Endothelial cell of umbilical vein (primary cell): ENCODE measurements around the gene ACER1. TPM values are rescaled to one million over a fixed set of nuclear protein-coding genes. Genes with fewer than 3 reads are reported as not detected.

Source experiments
- BruUV-seq: library from RNA; stranded (reverse); fragments of 400-500 nt; replicated peaks from 2 replicates; lab custom pipeline; 2021; lab: Mats Ljungman, UMichigan
- CTCF ChIA-PET: fragments of 300-600, 350-600 bp; sonication (Branson Sonifier 250); formaldehyde crosslinking; loops from one replicate; lab custom pipeline; 2021; ENCODE audit warnings: antibody characterized with exemption, inconsistent platforms; lab: Charles Lee
- POLR2A ChIA-PET: fragments of 300-600, 350-600 bp; sonication (Branson Sonifier 250); formaldehyde crosslinking; loops from one replicate; lab custom pipeline; 2021; ENCODE audit warnings: antibody characterized with exemption, inconsistent platforms; lab: Charles Lee
- DNase-seq: peaks from one replicate; pipeline ENCODE4 v3.0.0-alpha.2; 2011; ENCODE audit warnings: low read depth, low spot score
- FAIRE-seq: peaks from 2 replicates; lab custom pipeline; 2011; peaks lifted over from hg19 to GRCh38; lab: Jason Lieb, UNC
- H2AFZ ChIP-seq: 2 replicates; pipeline ENCODE4 v1.6.0; 2012; ENCODE audit warnings: low read depth, low read length, control low read depth, inconsistent platforms
- H3K27ac ChIP-seq: 2 replicates; pipeline ENCODE4 v1.5.1; 2011; ENCODE audit warnings: low read depth, mild to moderate bottlenecking, control low read depth, low read length, moderate library complexity; ENCODE audit not compliant: insufficient read depth
- H3K27me3 ChIP-seq, 2 experiments: 2 replicates each; pipeline versions ENCODE4 v1.6.0 to v1.6.1; 2011; ENCODE audit warnings: low read length in 2 of 2, mixed read lengths in 1 of 2; ENCODE audit not compliant: control insufficient read depth in 2 of 2, insufficient read depth in 2 of 2
- H3K36me3 ChIP-seq, 2 experiments: 2 replicates in 1 of 2; 3 replicates in 1 of 2; pipeline ENCODE4 v1.5.1; 2011; ENCODE audit warnings: low read length in 2 of 2, mild to moderate bottlenecking in 1 of 2, moderate library complexity in 1 of 2; ENCODE audit not compliant: control insufficient read depth in 2 of 2, insufficient read depth in 2 of 2; ENCODE audit errors: extremely low read depth in 1 of 2
- H3K4me1 ChIP-seq: 3 replicates; pipeline ENCODE4 v1.5.1; 2011; ENCODE audit warnings: mild to moderate bottlenecking, low read length; ENCODE audit not compliant: control insufficient read depth, insufficient read depth; ENCODE audit errors: extremely low read depth
- H3K4me2 ChIP-seq: 2 replicates; pipeline ENCODE4 v1.6.1; 2011; ENCODE audit warnings: low read length, control low read depth, mixed read lengths; ENCODE audit not compliant: insufficient read depth
- H3K4me3 ChIP-seq, 3 experiments: fragments of 200-600 bp in 1 of 3; sonication (generic), shearing (Covaris generic) in 1 of 3; replicated peaks in 1 of 3; 2 replicates each; pipeline ENCODE4 v1.5.1; 2011 to 2016; ENCODE audit warnings: control low read depth in 3 of 3, low read length in 3 of 3, mild to moderate bottlenecking in 2 of 3, inconsistent platforms in 1 of 3, low read depth in 1 of 3, moderate library complexity in 1 of 3; ENCODE audit not compliant: insufficient read depth in 1 of 3
- H3K79me2 ChIP-seq: 2 replicates; pipeline ENCODE4 v1.6.0; 2012; ENCODE audit warnings: low read length, inconsistent platforms; ENCODE audit not compliant: control insufficient read depth, insufficient read depth
- H3K9ac ChIP-seq: replicated peaks from 2 replicates; pipeline ENCODE3; 2011; ENCODE audit warnings: low read length, control low read depth; ENCODE audit not compliant: insufficient read depth; ENCODE audit errors: extremely low read depth
- H3K9me1 ChIP-seq: replicated peaks from 3 replicates; pipeline ENCODE4 v1.6.0; 2011; ENCODE audit warnings: mild to moderate bottlenecking, low read length; ENCODE audit not compliant: control insufficient read depth, insufficient read depth; ENCODE audit errors: extremely low read depth
- H3K9me3 ChIP-seq: replicated peaks from 2 replicates; pipeline ENCODE4 v1.5.1; 2012; ENCODE audit warnings: low read length, inconsistent platforms; ENCODE audit not compliant: control insufficient read depth, insufficient read depth
- H4K20me1 ChIP-seq: replicated peaks from 2 replicates; pipeline ENCODE3; 2011; ENCODE audit warnings: mild to moderate bottlenecking, low read length; ENCODE audit not compliant: control insufficient read depth, insufficient read depth; ENCODE audit errors: extremely low read depth
- CTCF ChIP-seq, 2 donors: IDR thresholded peaks; 1 replicate in 1 of 2; 2 replicates in 1 of 2; pipeline ENCODE4 v1.5.1; 2011; ENCODE audit warnings: low read length in 2 of 2, mild to moderate bottlenecking in 2 of 2, moderate library complexity in 2 of 2, control low read depth in 1 of 2, inconsistent platforms in 1 of 2, low read depth in 1 of 2; ENCODE audit not compliant: insufficient read depth in 1 of 2; ENCODE audit errors: extremely low read depth in 1 of 2
- EZH2 ChIP-seq: IDR thresholded peaks from 2 replicates; pipeline ENCODE4 v1.6.1; 2012; ENCODE audit warnings: borderline replicate concordance, low read depth, mild to moderate bottlenecking, moderate library complexity, low read length, inconsistent platforms; ENCODE audit not compliant: severe bottlenecking
- FOS ChIP-seq: IDR thresholded peaks from 2 replicates; pipeline ENCODE4 v1.6.1; 2011; ENCODE audit warnings: mild to moderate bottlenecking, low read length, moderate library complexity, borderline replicate concordance; ENCODE audit not compliant: insufficient read depth
- GATA2 ChIP-seq: IDR thresholded peaks from 2 replicates; pipeline ENCODE4 v1.7.0; 2011; ENCODE audit warnings: low read depth, mild to moderate bottlenecking, moderate library complexity, mixed read lengths, low read length; ENCODE audit not compliant: insufficient read length, insufficient read depth
- JUN ChIP-seq: IDR thresholded peaks from 2 replicates; pipeline ENCODE4 v1.6.1; 2011; ENCODE audit warnings: borderline replicate concordance, low read depth; ENCODE audit not compliant: insufficient read length, insufficient read depth
- MAX ChIP-seq: IDR thresholded peaks from 2 replicates; pipeline ENCODE4 v1.6.1; 2011; ENCODE audit not compliant: insufficient read depth, insufficient read length
- MYC ChIP-seq: IDR thresholded peaks from one replicate; pipeline ENCODE4 v1.6.1; 2011; ENCODE audit warnings: mild to moderate bottlenecking, low read depth, low read length
- POLR2A ChIP-seq: IDR thresholded peaks from 2 replicates; pipeline ENCODE4 v1.6.1; 2012; ENCODE audit warnings: low read depth, mild to moderate bottlenecking, control low read depth, low read length
- POLR2AphosphoS5 ChIP-seq: IDR thresholded peaks from 2 replicates; pipeline ENCODE4 v1.6.1; 2012; ENCODE audit warnings: low read depth, mild to moderate bottlenecking, control low read depth, low read length, moderate library complexity; ENCODE audit not compliant: insufficient read depth
- dilution Hi-C: fragments of 300-500 bp; cut with MboI; formaldehyde crosslinking; loops from one replicate; pipeline ENCODE4 v1.15.0; 2019; ENCODE audit warnings: low sequenced_read_pairs; ENCODE audit not compliant: extremely low pct_ligation_motif_present
- intact Hi-C: fragments of 100-400 bp; cut with micrococcal nuclease; formaldehyde crosslinking; loops from one replicate; pipeline ENCODE4 v1.10.0; 2022
- polyA plus RNA-seq, 4 experiments: library from polyadenylated mRNA; depleted of rRNA in 3 of 4; stranded (reverse) in 3 of 4; unstranded in 1 of 4; fragments of >200 nt; gene quantifications; 2 replicates each; pipeline versions ENCODE4 v1.2.1 to v1.2.3, GENCODE V29; 2011 to 2012; ENCODE audit warnings: missing spikeins in 1 of 4
- total RNA-seq: library from RNA; stranded (reverse); gene quantifications from 2 replicates; pipeline ENCODE4 v1.2.3, GENCODE V29; 2021

The ACER1 gene
- total and polyA plus RNA-seq, 2 donors (not counting 3 experiments of a cell fraction or from before 2014, with no cell fraction given), result 0.04 TPM; not detected in 1

GRCh38 chr19:6263735-6264444 lies 69.5 kb downstream of the ACER1 start:
- no peak for FAIRE-seq
- Histone ChIP-seq H4K20me1 (no peaks in the 10 kb centered on the region), H3K9me1 (no peaks in the 10 kb centered on the region), H3K9me3 (no peaks in the 10 kb centered on the region), H3K27ac (no peak overlapping the region), H3K4me2 (no peak overlapping the region), H3K27me3 (no peaks in the 10 kb centered on the region), H3K79me2 (peaks cover 55% of the 10 kb centered on the region), H3K4me3 (no peak overlapping the region), H2AFZ (no peak overlapping the region), H3K4me1 (no peaks in the 10 kb centered on the region), H3K9ac (no peak overlapping the region), H3K36me3 (peaks cover 6 to 38% of the 10 kb centered on the region in 2 experiments)
- intact Hi-C loops (no loop called here), dilution Hi-C loops (no loop called here)
- DNase-seq, result no peak
- no peak for TF ChIP-seq FOS
- BruUV-seq, result no TSS peak
- POLR2A ChIA-PET, result no interaction called here
- CTCF ChIA-PET, result no interaction called here

DNA sequence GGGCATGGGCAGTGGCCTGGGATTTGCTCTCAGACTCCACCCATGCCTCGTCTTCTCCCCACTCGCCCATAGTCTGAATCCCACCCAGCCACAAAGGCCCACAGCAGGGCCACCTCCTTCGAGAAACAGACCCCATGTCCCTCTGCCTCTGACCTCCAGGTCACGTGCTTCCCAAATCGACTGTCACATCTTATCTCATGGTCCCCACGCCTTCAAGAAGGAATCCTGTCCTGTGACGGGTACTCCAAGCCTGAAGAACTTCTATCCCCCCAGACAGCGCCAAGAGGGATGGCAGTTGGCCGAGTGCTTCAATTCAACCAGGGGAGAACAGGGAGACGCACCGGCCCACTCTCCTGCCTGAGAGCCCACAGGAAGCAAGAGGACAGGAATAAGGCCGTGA lies 70.1 kb downstream of the ACER1 start:
- dilution Hi-C loops, result no loop called here

More for the DNA sequence above, 70.1 kb downstream of the ACER1 start:
- Histone ChIP-seq H3K36me3 (peaks cover 4 to 39% of the 10 kb centered on the region in 2 experiments), H3K9me3 (no peaks in the 10 kb centered on the region), H3K79me2 (peaks cover 55% of the 10 kb centered on the region), H3K9me1 (no peaks in the 10 kb centered on the region), H3K4me1 (no peaks in the 10 kb centered on the region), H3K4me3 (no peak overlapping the region), H3K4me2 (no peak overlapping the region), H3K27me3 (no peaks in the 10 kb centered on the region), H4K20me1 (no peaks in the 10 kb centered on the region), H2AFZ (no peak overlapping the region), H3K27ac (no peak overlapping the region), H3K9ac (no peak overlapping the region)
- TF ChIP-seq MAX (no peak), POLR2AphosphoS5 (no peak), FOS (no peak), JUN (no peak), MYC (no peak), POLR2A (no peak), GATA2 (no peak), CTCF (IDR thresholded peaks at IDR 0.05; ENCODE audit: extremely low read depth in 1 of 2, insufficient read depth in 1 of 2, low read depth in 1 of 2, low read length in 2 of 2) (no peak), EZH2 (no peak)
- POLR2A ChIA-PET, result no interaction called here
- no TSS peak for BruUV-seq
- FAIRE-seq (no peak), DNase-seq (no peak)
- intact Hi-C loops, result no loop called here
- CTCF ChIA-PET, result no interaction called here
